ENCODE measurements around the gene GPR180. TPM values are rescaled to one million over a fixed set of nuclear protein-coding genes. Genes with fewer than 3 reads are reported as not detected.
A peak's percentile ranks its signal among the peaks of the same experiment; 100 is the strongest.

The GPR180 gene
- total and polyA plus RNA-seq, 3 experiments from 2014 or later, result 1.9 to 6.9 (median 6.6) TPM

GRCh38 chr13:94585543-94586101 is 16.0 kb upstream of the GPR180 start:
- H3K4me3 Mint-ChIP-seq, result no peak overlapping the region
- H3K27ac ChIP-seq (ENCODE audit: low read depth, low read length), result no peak overlapping the region
- ChIA-PET CTCF (no interaction called here), POLR2A (interaction anchor here (0.8 kb wide), 1 partner anchor 10 kb away, joined by 3 read pairs; the partner anchor contains the start of gene TGDS)
- peaks cover 2% of the 10 kb centered on the region for H3K4me1 ChIP-seq (ENCODE audit: insufficient read depth, low read length)
- H3K4me1 Mint-ChIP-seq, result peaks cover 24 to 53% (median 41%) of the 10 kb centered on the region in 3 donors
- no peaks in the 10 kb centered on the region for H3K27me3 Mint-ChIP-seq
- no peaks in the 10 kb centered on the region for H3K9me3 Mint-ChIP-seq
- peaks cover 17 to 71% (median 36%) of the 10 kb centered on the region in 3 donors for H3K36me3 Mint-ChIP-seq
- H3K4me3 ChIP-seq (ENCODE audit: low read length), result no peak overlapping the region
- H3K27me3 ChIP-seq (ENCODE audit: insufficient read depth, low read length, poor library complexity, severe bottlenecking), result no peaks in the 10 kb centered on the region
- DNase-seq, result no peak
- H3K9me3 ChIP-seq (ENCODE audit: low read length), result no peaks in the 10 kb centered on the region
- H3K36me3 ChIP-seq (ENCODE audit: insufficient read depth, low read length), result peaks cover 28% of the 10 kb centered on the region
- peak overlapping the region in 1 of 8 donors; percentile 55 for H3K27ac Mint-ChIP-seq

GRCh38 chr13:94586371-94586770 is 15.3 kb upstream of the GPR180 start:
- POLR2A ChIA-PET, result interaction anchor here (1.1 kb wide), 1 partner anchor 9 kb away, joined by 5 read pairs; the partner anchor contains the start of gene TGDS
- no peak overlapping the region for H3K4me3 ChIP-seq (ENCODE audit: low read length)
- H3K9me3 ChIP-seq (ENCODE audit: low read length), result no peaks in the 10 kb centered on the region
- H3K27me3 ChIP-seq (ENCODE audit: insufficient read depth, low read length, poor library complexity, severe bottlenecking), result no peaks in the 10 kb centered on the region
- DNase-seq, result no peak
- CTCF ChIA-PET, result no interaction called here
- peaks cover 10% of the 10 kb centered on the region for H3K4me1 ChIP-seq (ENCODE audit: insufficient read depth, low read length)
- no peak overlapping the region for H3K27ac Mint-ChIP-seq
- H3K27ac ChIP-seq (ENCODE audit: low read depth, low read length), result no peak overlapping the region
- peaks cover 25% of the 10 kb centered on the region for H3K36me3 ChIP-seq (ENCODE audit: insufficient read depth, low read length)
- H3K27me3 Mint-ChIP-seq, result no peaks in the 10 kb centered on the region
- H3K4me3 Mint-ChIP-seq, result no peak overlapping the region
- H3K9me3 Mint-ChIP-seq, result no peaks in the 10 kb centered on the region
- peaks cover 26 to 57% (median 44%) of the 10 kb centered on the region in 3 donors for H3K4me1 Mint-ChIP-seq
- peaks cover 13 to 72% (median 33%) of the 10 kb centered on the region in 3 donors for H3K36me3 Mint-ChIP-seq

- no peaks in the 10 kb centered on the region for H3K9me3 Mint-ChIP-seq
- no peak for DNase-seq
- H3K4me1 Mint-ChIP-seq, result peaks cover 30 to 62% (median 55%) of the 10 kb centered on the region in 3 donors
- H3K27me3 ChIP-seq (ENCODE audit: insufficient read depth, low read length, poor library complexity, severe bottlenecking), result no peaks in the 10 kb centered on the region
- peaks cover 16% of the 10 kb centered on the region for H3K4me1 ChIP-seq (ENCODE audit: insufficient read depth, low read length)
- peak overlapping the region in 1 of 8 donors; percentile 31 for H3K27ac Mint-ChIP-seq
- no peak overlapping the region for H3K4me3 Mint-ChIP-seq
- no peak overlapping the region for H3K27ac ChIP-seq (ENCODE audit: low read depth, low read length)
- H3K36me3 Mint-ChIP-seq, result peaks cover 9 to 68% (median 25%) of the 10 kb centered on the region in 3 donors
- H3K36me3 ChIP-seq (ENCODE audit: insufficient read depth, low read length), result peaks cover 23% of the 10 kb centered on the region
- H3K27me3 Mint-ChIP-seq, result no peaks in the 10 kb centered on the region
- no peaks in the 10 kb centered on the region for H3K9me3 ChIP-seq (ENCODE audit: low read length)
- ChIA-PET POLR2A (no interaction called here), CTCF (no interaction called here)
- H3K4me3 ChIP-seq (ENCODE audit: low read length), result no peak overlapping the region
Measured at GRCh38 chr13:94588541-94588940, 13.1 kb upstream of the GPR180 start.

- no peak for DNase-seq
- H3K4me3 ChIP-seq (ENCODE audit: low read length), result no peak overlapping the region
- no peak overlapping the region for H3K27ac Mint-ChIP-seq
- H3K4me3 Mint-ChIP-seq, result peak overlapping the region in 2 of 7 donors; percentile 6 to 27
- H3K27ac ChIP-seq (ENCODE audit: low read depth, low read length), result no peak overlapping the region
- no peaks in the 10 kb centered on the region for H3K9me3 ChIP-seq (ENCODE audit: low read length)
- ChIA-PET POLR2A (no interaction called here), CTCF (no interaction called here)
- H3K27me3 ChIP-seq (ENCODE audit: insufficient read depth, low read length, poor library complexity, severe bottlenecking), result no peaks in the 10 kb centered on the region
- no peaks in the 10 kb centered on the region for H3K9me3 Mint-ChIP-seq
- peaks cover 15% of the 10 kb centered on the region for H3K36me3 ChIP-seq (ENCODE audit: insufficient read depth, low read length)
- peaks cover 34% of the 10 kb centered on the region for H3K4me1 ChIP-seq (ENCODE audit: insufficient read depth, low read length)
- H3K27me3 Mint-ChIP-seq, result no peaks in the 10 kb centered on the region
- peaks cover 47 to 70% (median 63%) of the 10 kb centered on the region in 3 donors for H3K4me1 Mint-ChIP-seq
- H3K36me3 Mint-ChIP-seq, result peaks cover 5 to 60% (median 18%) of the 10 kb centered on the region in 3 donors
Measured at GRCh38 chr13:94590744-94591143, 10.9 kb upstream of the GPR180 start.

- Histone ChIP-seq H3K4me1 (ENCODE audit: insufficient read depth, low read length) (peaks cover 38% of the 10 kb centered on the region), H3K4me3 (ENCODE audit: low read length) (peak overlapping the region; percentile 98), H3K27ac (ENCODE audit: low read depth, low read length) (peak overlapping the region; percentile 87), H3K36me3 (ENCODE audit: insufficient read depth, low read length) (peaks cover 15% of the 10 kb centered on the region), H3K9me3 (ENCODE audit: low read length) (no peaks in the 10 kb centered on the region), H3K27me3 (ENCODE audit: insufficient read depth, low read length, poor library complexity, severe bottlenecking) (no peaks in the 10 kb centered on the region)
- Mint-ChIP-seq H3K9me3 (no peaks in the 10 kb centered on the region), H3K4me3 (peak overlapping the region; percentile 85 to 96 (median 93)), H3K36me3 (peaks cover 0 to 29% (median 6%) of the 10 kb centered on the region in 3 donors), H3K27ac (peak overlapping the region; percentile 75 to 98 (median 91)), H3K4me1 (peaks cover 33 to 48% (median 42%) of the 10 kb centered on the region in 3 donors), H3K27me3 (no peaks in the 10 kb centered on the region)
- ChIA-PET CTCF (interaction anchor here (1.0 to 2.6 kb wide), 6 partner anchors 21 to 46 kb away, joined by 3 to 17 read pairs (median 6); no protein-coding TSS in a partner anchor), POLR2A (interaction anchor here (0.7 to 1.9 kb wide), 5 partner anchors 9 to 271 kb away, joined by 3 to 31 read pairs (median 6); no protein-coding TSS in a partner anchor)
- peak in 2 of 5 donors; percentile 5 to 37 for DNase-seq
Measured at GRCh38 chr13:94595001-94595949, 6.4 kb upstream of the GPR180 start.

- Mint-ChIP-seq H3K36me3 (peaks cover 0 to 21% (median 4%) of the 10 kb centered on the region in 3 donors), H3K9me3 (no peaks in the 10 kb centered on the region), H3K4me3 (peak within 1 kb of the TSS; percentile 85 to 96 (median 93)), H3K27ac (peak within 1 kb of the TSS; percentile 75 to 98 (median 91)), H3K27me3 (no peaks in the 10 kb centered on the region), H3K4me1 (peaks cover 34 to 47% (median 42%) of the 10 kb centered on the region in 3 donors)
- peak; percentile 82 to 92 (median 87) for DNase-seq
- no peaks in the 10 kb centered on the region for H3K27me3 ChIP-seq (ENCODE audit: insufficient read depth, low read length, poor library complexity, severe bottlenecking)
- ChIA-PET POLR2A (interaction anchor here (0.7 to 1.9 kb wide), 5 partner anchors 8 to 272 kb away, joined by 3 to 31 read pairs (median 6); no protein-coding TSS in a partner anchor), CTCF (interaction anchor here (1.0 to 2.6 kb wide), 6 partner anchors 20 to 47 kb away, joined by 3 to 17 read pairs (median 6); no protein-coding TSS in a partner anchor)
- H3K27ac ChIP-seq (ENCODE audit: low read depth, low read length), result peak within 1 kb of the TSS; percentile 87
- H3K36me3 ChIP-seq (ENCODE audit: insufficient read depth, low read length), result peaks cover 9% of the 10 kb centered on the region
- peak within 1 kb of the TSS; percentile 98 for H3K4me3 ChIP-seq (ENCODE audit: low read length)
- H3K9me3 ChIP-seq (ENCODE audit: low read length), result no peaks in the 10 kb centered on the region
- H3K4me1 ChIP-seq (ENCODE audit: insufficient read depth, low read length), result peaks cover 31% of the 10 kb centered on the region
Measured at GRCh38 chr13:94595950-94596574, 5.6 kb upstream of the GPR180 start, which contains the start of gene TGDS. Gene TGDS, minus strand, starts transcription at chr13:94596152. Its CDS starts 16 bp downstream, at chr13:94596136.

GRCh38 chr13:94596575-94596971 is 5.1 kb upstream of the GPR180 start:
- Mint-ChIP-seq H3K4me1 (peaks cover 36 to 49% (median 47%) of the 10 kb centered on the region in 3 donors), H3K9me3 (no peaks in the 10 kb centered on the region), H3K27me3 (no peaks in the 10 kb centered on the region), H3K36me3 (peaks cover 0 to 19% (median 4%) of the 10 kb centered on the region in 3 donors), H3K27ac (peak overlapping the region in 6 of 8 donors; percentile 75 to 98 (median 88)), H3K4me3 (peak overlapping the region; percentile 85 to 96 (median 93))
- CTCF ChIA-PET, result interaction anchor here (1.0 to 2.6 kb wide), 5 partner anchors 19 to 47 kb away, joined by 3 to 17 read pairs (median 5); no protein-coding TSS in a partner anchor
- Histone ChIP-seq H3K9me3 (ENCODE audit: low read length) (no peaks in the 10 kb centered on the region), H3K4me3 (ENCODE audit: low read length) (peak overlapping the region; percentile 98), H3K36me3 (ENCODE audit: insufficient read depth, low read length) (peaks cover 9% of the 10 kb centered on the region), H3K27ac (ENCODE audit: low read depth, low read length) (peak overlapping the region; percentile 87), H3K27me3 (ENCODE audit: insufficient read depth, low read length, poor library complexity, severe bottlenecking) (no peaks in the 10 kb centered on the region), H3K4me1 (ENCODE audit: insufficient read depth, low read length) (peaks cover 28% of the 10 kb centered on the region)
- no peak for DNase-seq
- POLR2A ChIA-PET, result interaction anchor here (1.6 to 1.9 kb wide), 3 partner anchors 11 to 272 kb away, joined by 3 to 31 read pairs (median 9); no protein-coding TSS in a partner anchor
